GM18511 (cell line): Measurements from ENCODE around the gene IL17REL.
"Not testable (repeated sequence)": the region's sequence is repeated elsewhere in the genome, so short reads cannot be mapped to it uniquely, and the experiment has no call there.

Experiments
- ATAC-seq: cut with Tn5 transposase; IDR thresholded peaks from one replicate; pipeline ENCODE4 v1.9.1; 2021; ENCODE audit warnings: mild to moderate bottlenecking, moderate library complexity; ENCODE audit not compliant: unreplicated experiment

The IL17REL gene

GRCh38 chr22:49948116-49948957 is 64.2 kb downstream of the IL17REL start:
- ATAC-seq = no peak

- ATAC-seq = no peak
These were observed 65.3 kb downstream of the IL17REL start for GRCh38 chr22:49947296-49947622.

- ATAC-seq = no peak
These were observed 65.8 kb downstream of the IL17REL start for GRCh38 chr22:49946612-49947295.

GRCh38 chr22:49945042-49945794 is 67.3 kb downstream of the IL17REL start:
- ATAC-seq = not testable (repeated sequence)
